HepG2 (cell line): ENCODE results near the gene SERPINB6. TPM values are rescaled to one million over a fixed set of nuclear protein-coding genes. Genes with fewer than 3 reads are reported as not detected.

Experiments used
- ATRX ChIP-seq: sonication (generic); formaldehyde crosslinking; IDR thresholded peaks from 2 replicates; pipeline ENCODE4 v1.4.0; 2020; ENCODE audit warnings: missing genetic modification reagents, borderline replicate concordance
- CEBPB ChIP-seq: IDR thresholded peaks from 2 replicates; pipeline ENCODE4 v1.6.1; 2011; ENCODE audit warnings: low read depth, low read length, improper control_type of control experiment, borderline replicate concordance
- GTF2F1 ChIP-seq: fragments of 150-350 bp; IDR thresholded peaks from 2 replicates; pipeline ENCODE4 v1.6.1; 2014; ENCODE audit warnings: low read length
- HCFC1 ChIP-seq: fragments of 150-350 bp; IDR thresholded peaks from 2 replicates; pipeline ENCODE4 v1.6.1; 2014; ENCODE audit warnings: low read depth, low read length
- KDM2A ChIP-seq: sonication (generic); formaldehyde crosslinking; IDR thresholded peaks from 2 replicates; pipeline ENCODE4 v1.4.0; 2020; ENCODE audit warnings: low read depth, missing genetic modification reagents, borderline replicate concordance
- LCORL ChIP-seq, 2 experiments: fragments of 450-650 bp in 1 of 2; sonication (generic) in 1 of 2; formaldehyde crosslinking in 1 of 2; IDR thresholded peaks; 2 replicates each; pipeline versions ENCODE4 v1.5.0 to v1.6.1; 2017 to 2020; ENCODE audit warnings: antibody characterized with exemption in 1 of 2, missing genetic modification reagents in 1 of 2
- NFIB ChIP-seq: sonication (generic); formaldehyde crosslinking; IDR thresholded peaks from 2 replicates; pipeline ENCODE4 v1.9.0; 2021; ENCODE audit warnings: missing genetic modification reagents, mild to moderate bottlenecking, borderline replicate concordance
- NPAS2 ChIP-seq: sonication (generic); formaldehyde crosslinking; IDR thresholded peaks from 2 replicates; pipeline ENCODE4 v1.8.0; 2022; ENCODE audit warnings: mild to moderate bottlenecking, missing genetic modification reagents, borderline replicate concordance
- PCBP2 ChIP-seq: fragments of 200-400 bp; formaldehyde crosslinking; optimal IDR thresholded peaks from 2 replicates; pipeline ENCODE3; 2018; ENCODE audit warnings: low read length, low read depth; ENCODE audit not compliant: poor library complexity, severe bottlenecking
- RBAK ChIP-seq: sonication (generic); formaldehyde crosslinking; IDR thresholded peaks from 2 replicates; pipeline ENCODE4 v1.5.1; 2020; ENCODE audit warnings: mild to moderate bottlenecking, missing genetic modification reagents
- SP5 ChIP-seq: IDR thresholded peaks from 2 replicates; pipeline ENCODE4 v1.6.1; 2016; ENCODE audit warnings: low read depth, borderline replicate concordance
- SRSF1 ChIP-seq: fragments of 200-400 bp; formaldehyde crosslinking; optimal IDR thresholded peaks from 2 replicates; pipeline ENCODE3; 2017; ENCODE audit warnings: mild to moderate bottlenecking, low read depth, low read length, moderate library complexity
- TP53 ChIP-seq: sonication (generic); formaldehyde crosslinking; conservative IDR thresholded peaks from 2 replicates; pipeline ENCODE4 v1.4.0; 2020; ENCODE audit warnings: missing genetic modification reagents
- ZNF10 ChIP-seq: sonication (generic); formaldehyde crosslinking; IDR thresholded peaks from 2 replicates; pipeline ENCODE4 v1.4.0; 2020; ENCODE audit warnings: mild to moderate bottlenecking, low read depth, missing genetic modification reagents, borderline replicate concordance
- ZNF24 ChIP-seq: fragments of 450-650 bp; IDR thresholded peaks from 2 replicates; pipeline ENCODE4 v1.6.1; 2017; ENCODE audit warnings: antibody characterized with exemption, mild to moderate bottlenecking
- ZNF430 ChIP-seq: sonication (generic); formaldehyde crosslinking; IDR thresholded peaks from 2 replicates; pipeline ENCODE4 v1.9.0; 2021; ENCODE audit warnings: mild to moderate bottlenecking, missing genetic modification reagents
- ZNF589 ChIP-seq: sonication (generic); formaldehyde crosslinking; conservative IDR thresholded peaks from 2 replicates; pipeline ENCODE4 v1.8.0; 2022; ENCODE audit warnings: mild to moderate bottlenecking, moderate library complexity, missing genetic modification reagents
- ZNF691 ChIP-seq: sonication (generic); formaldehyde crosslinking; IDR thresholded peaks from 2 replicates; pipeline ENCODE4 v1.4.0; 2020; ENCODE audit warnings: missing genetic modification reagents, low read depth, mild to moderate bottlenecking, borderline replicate concordance
- ZNF768 ChIP-seq: sonication (generic); formaldehyde crosslinking; IDR thresholded peaks from 2 replicates; pipeline ENCODE4 v1.4.0; 2020; ENCODE audit warnings: missing genetic modification reagents
- ZNF781 ChIP-seq: sonication (generic); formaldehyde crosslinking; IDR thresholded peaks from 2 replicates; pipeline ENCODE4 v1.5.1; 2020; ENCODE audit warnings: borderline replicate concordance, mild to moderate bottlenecking, missing genetic modification reagents; ENCODE audit errors: not compliant biosample characterization
- polyA plus RNA-seq, 8 experiments: library from polyadenylated mRNA; depleted of rRNA in 3 of 8; stranded (reverse) in 7 of 8; unstranded in 1 of 8; fragments of >200 nt; fragmentation: Illumina TruSeq in 4 of 8; extraction: Trizol in 4 of 8; gene quantifications; 2 replicates each; pipeline versions ENCODE4 v1.2.1 to v1.2.3, GENCODE V29; 2011 to 2016; ENCODE audit warnings: low read depth in 4 of 8, missing spikeins in 1 of 8, mixed read lengths in 1 of 8; ENCODE audit not compliant: insufficient read depth in 1 of 8
- total RNA-seq, 5 experiments: library from RNA; depleted of rRNA; stranded (reverse); fragments of >200 nt; fragmentation: Illumina TruSeq; extraction: Trizol; gene quantifications; 2 replicates each; pipeline ENCODE4 v1.2.3, GENCODE V29; 2016; ENCODE audit warnings: low read depth in 1 of 5
- TF ChIP-seq, protein P1 (sequence below): sonication (generic); formaldehyde crosslinking; IDR thresholded peaks from 2 replicates; pipeline ENCODE4 v1.4.0; 2020; ENCODE audit warnings: mild to moderate bottlenecking, missing genetic modification reagents
- TF ChIP-seq, protein P2 (sequence below): sonication (generic); formaldehyde crosslinking; conservative IDR thresholded peaks from 2 replicates; pipeline ENCODE4 v1.4.0; 2020; ENCODE audit warnings: missing genetic modification reagents
- TF ChIP-seq, protein P3 (sequence below): IDR thresholded peaks from 2 replicates; pipeline ENCODE4 v1.6.1; 2016; ENCODE audit warnings: missing genetic modification reagents, missing compliant biosample characterization
- TF ChIP-seq, protein P4 (sequence below): IDR thresholded peaks from 2 replicates; pipeline ENCODE4 v1.6.1; 2016; ENCODE audit warnings: missing compliant biosample characterization, missing genetic modification reagents, borderline replicate concordance

The SERPINB6 gene
- total and polyA plus RNA-seq, 2 of the 13 experiments (the other 11 are each of a cell fraction or from before 2014, with no cell fraction given) = 38.2 to 61.3 TPM

GRCh38 chr6:2999618-3000557 is 28.5 kb upstream of the SERPINB6 start, which contains the start of gene NQO2 (continued):
- TF ChIP-seq TP53 (no peak; the same call in 1 of the 2 replicates), RBAK (peak; percentile 54; the same call in 1 of the 2 replicates), CEBPB (no peak; the same call in 1 of the 2 replicates), GTF2F1 (no peak), LCORL (IDR thresholded peaks at IDR 0.05) (no peak), LCORL (CRISPR knock-in tag; IDR thresholded peaks at IDR 0.05) (0 out of 2 replicates have a peak, but pooled peaks have one; percentile 16), NFIB (no peak), ZNF691 (CRISPR knock-in tag) (no peak), KDM2A (CRISPR knock-in tag) (peak; percentile 53; the same call in 1 of the 2 replicates), SRSF1 (no peak), NPAS2 (no peak), ZNF24 (no peak), SP5 (CRISPR knock-in tag) (0 out of 2 replicates have a peak, but pooled peaks have one; percentile 6), ZNF781 (CRISPR knock-in tag) (peak; percentile 85), ZNF430 (CRISPR knock-in tag) (peak; percentile 34; the same call in 1 of the 2 replicates), ZNF10 (CRISPR knock-in tag) (no peak), ZNF589 (CRISPR knock-in tag) (0 out of 2 replicates have a peak, but pooled peaks have one; percentile 13), HCFC1 (0 out of 2 replicates have a peak, but pooled peaks have one; percentile 25), PCBP2 (no peak), ATRX (CRISPR knock-in tag) (no peak), ZNF768 (CRISPR knock-in tag) (peak; percentile 55)
- TF ChIP-seq, protein P1, sequence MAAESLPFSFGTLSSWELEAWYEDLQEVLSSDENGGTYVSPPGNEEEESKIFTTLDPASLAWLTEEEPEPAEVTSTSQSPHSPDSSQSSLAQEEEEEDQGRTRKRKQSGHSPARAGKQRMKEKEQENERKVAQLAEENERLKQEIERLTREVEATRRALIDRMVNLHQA (CRISPR knock-in tag) = no peak
- TF ChIP-seq, protein P2, sequence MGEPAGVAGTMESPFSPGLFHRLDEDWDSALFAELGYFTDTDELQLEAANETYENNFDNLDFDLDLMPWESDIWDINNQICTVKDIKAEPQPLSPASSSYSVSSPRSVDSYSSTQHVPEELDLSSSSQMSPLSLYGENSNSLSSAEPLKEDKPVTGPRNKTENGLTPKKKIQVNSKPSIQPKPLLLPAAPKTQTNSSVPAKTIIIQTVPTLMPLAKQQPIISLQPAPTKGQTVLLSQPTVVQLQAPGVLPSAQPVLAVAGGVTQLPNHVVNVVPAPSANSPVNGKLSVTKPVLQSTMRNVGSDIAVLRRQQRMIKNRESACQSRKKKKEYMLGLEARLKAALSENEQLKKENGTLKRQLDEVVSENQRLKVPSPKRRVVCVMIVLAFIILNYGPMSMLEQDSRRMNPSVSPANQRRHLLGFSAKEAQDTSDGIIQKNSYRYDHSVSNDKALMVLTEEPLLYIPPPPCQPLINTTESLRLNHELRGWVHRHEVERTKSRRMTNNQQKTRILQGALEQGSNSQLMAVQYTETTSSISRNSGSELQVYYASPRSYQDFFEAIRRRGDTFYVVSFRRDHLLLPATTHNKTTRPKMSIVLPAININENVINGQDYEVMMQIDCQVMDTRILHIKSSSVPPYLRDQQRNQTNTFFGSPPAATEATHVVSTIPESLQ = no peak
- TF ChIP-seq, protein P3, sequence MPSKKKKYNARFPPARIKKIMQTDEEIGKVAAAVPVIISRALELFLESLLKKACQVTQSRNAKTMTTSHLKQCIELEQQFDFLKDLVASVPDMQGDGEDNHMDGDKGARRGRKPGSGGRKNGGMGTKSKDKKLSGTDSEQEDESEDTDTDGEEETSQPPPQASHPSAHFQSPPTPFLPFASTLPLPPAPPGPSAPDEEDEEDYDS (CRISPR knock-in tag) = peak; percentile 57
- TF ChIP-seq, protein P4, sequence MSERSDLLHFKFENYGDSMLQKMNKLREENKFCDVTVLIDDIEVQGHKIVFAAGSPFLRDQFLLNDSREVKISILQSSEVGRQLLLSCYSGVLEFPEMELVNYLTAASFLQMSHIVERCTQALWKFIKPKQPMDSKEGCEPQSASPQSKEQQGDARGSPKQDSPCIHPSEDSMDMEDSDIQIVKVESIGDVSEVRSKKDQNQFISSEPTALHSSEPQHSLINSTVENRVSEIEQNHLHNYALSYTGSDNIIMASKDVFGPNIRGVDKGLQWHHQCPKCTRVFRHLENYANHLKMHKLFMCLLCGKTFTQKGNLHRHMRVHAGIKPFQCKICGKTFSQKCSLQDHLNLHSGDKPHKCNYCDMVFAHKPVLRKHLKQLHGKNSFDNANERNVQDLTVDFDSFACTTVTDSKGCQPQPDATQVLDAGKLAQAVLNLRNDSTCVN (CRISPR knock-in tag) = peak; percentile 79
